Mucosa of descending colon (tissue), 3 donors: ENCODE measurements around the gene DAD1. TPM values are rescaled to one million over a fixed set of nuclear protein-coding genes. Genes with fewer than 3 reads are reported as not detected.

Experiments
- ATAC-seq: fragments of 200-7000 bp; cut with Tn5 transposase; one replicate; pipeline ENCODE4 v1.9.1; 2020; ENCODE audit warnings: mild to moderate bottlenecking, moderate library complexity
- DNase-seq, 3 donors: peaks; one replicate each; pipeline ENCODE4 v3.0.0-alpha.2; 2020
- H3K36me3 ChIP-seq: fragments of 200-600 bp; one replicate; pipeline ENCODE4 v1.8.0; 2021; ENCODE audit warnings: low read depth, mild to moderate bottlenecking
- H3K4me1 ChIP-seq: fragments of 200-600 bp; one replicate; pipeline ENCODE4 v1.8.0; 2021; ENCODE audit warnings: low read depth, mild to moderate bottlenecking
- H3K4me3 ChIP-seq: fragments of 200-600 bp; one replicate; pipeline ENCODE4 v1.8.0; 2021; ENCODE audit warnings: mild to moderate bottlenecking
- H3K9me3 ChIP-seq: fragments of 200-600 bp; one replicate; pipeline ENCODE4 v1.8.0; 2021; ENCODE audit warnings: mild to moderate bottlenecking
- intact Hi-C, 2 donors: fragments of 100-400 bp; cut with DNase I in 1 of 2; cut with micrococcal nuclease in 1 of 2; formaldehyde crosslinking; loops; one replicate each; pipeline versions ENCODE4 v1.11.0 to v1.11.1; 2022; cut with DNase I, micrococcal nuclease
- total RNA-seq, 3 donors: library from RNA; stranded (reverse); fragmentation: NEBNext Ultra II Directional in 2 of 3; extraction: Animal tissue kit (Norgen Biotek cat#: 25700) in 2 of 3; gene quantifications; one replicate each; pipeline versions ENCODE4 v1.2.1 to v1.2.4, GENCODE V29; 2021 to 2023
- TF ChIP-seq, protein P1 (sequence below): fragments of 200-600 bp; IDR thresholded peaks from one replicate; pipeline ENCODE4 v1.8.0; 2022; ENCODE audit warnings: antibody characterized with exemption, mild to moderate bottlenecking
- donor health status: DM: no; HTN: no; CAD: no; lungs with moderate emphysema.
- donor health status: DM: no; HTN: no; CAD: no.
- donor health status: DM: no; HTN: yes; CAD: no.

The DAD1 gene
- total RNA-seq, 3 donors from 2014 or later = 124 to 148 (median 140) TPM

DNA sequence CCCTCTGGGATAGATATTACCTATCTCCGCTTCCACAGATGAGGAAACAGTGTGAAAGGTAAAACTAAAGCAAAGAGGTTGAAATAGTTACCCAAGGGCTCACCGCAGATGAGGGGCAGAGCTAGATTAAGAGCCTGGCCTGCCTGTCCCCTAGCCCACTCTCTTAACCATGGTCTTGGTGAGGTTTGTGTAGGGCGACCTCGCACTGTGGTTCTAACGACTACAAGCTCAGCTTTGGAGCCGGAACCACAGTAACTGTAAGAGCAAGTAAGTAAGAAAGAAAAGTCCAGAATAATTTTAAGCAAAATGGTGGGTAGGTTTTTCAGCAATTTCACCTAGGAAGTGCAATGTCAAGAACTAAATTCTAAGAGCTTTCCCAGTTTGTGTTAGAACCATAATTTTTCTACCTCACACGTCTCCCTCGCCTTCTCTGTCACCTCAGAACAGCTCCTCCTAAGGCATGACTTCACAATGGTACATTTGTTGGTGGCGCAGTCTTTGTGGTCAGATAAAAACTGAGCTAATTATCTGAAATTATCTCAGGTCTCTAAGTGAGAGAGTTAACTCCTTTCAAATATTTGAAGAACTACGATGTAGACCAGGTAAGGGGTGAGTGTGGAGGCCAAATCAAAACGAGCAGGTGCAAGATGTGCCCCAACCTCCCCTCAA is 64.8 kb downstream of the DAD1 start:
- TF ChIP-seq, protein P1, sequence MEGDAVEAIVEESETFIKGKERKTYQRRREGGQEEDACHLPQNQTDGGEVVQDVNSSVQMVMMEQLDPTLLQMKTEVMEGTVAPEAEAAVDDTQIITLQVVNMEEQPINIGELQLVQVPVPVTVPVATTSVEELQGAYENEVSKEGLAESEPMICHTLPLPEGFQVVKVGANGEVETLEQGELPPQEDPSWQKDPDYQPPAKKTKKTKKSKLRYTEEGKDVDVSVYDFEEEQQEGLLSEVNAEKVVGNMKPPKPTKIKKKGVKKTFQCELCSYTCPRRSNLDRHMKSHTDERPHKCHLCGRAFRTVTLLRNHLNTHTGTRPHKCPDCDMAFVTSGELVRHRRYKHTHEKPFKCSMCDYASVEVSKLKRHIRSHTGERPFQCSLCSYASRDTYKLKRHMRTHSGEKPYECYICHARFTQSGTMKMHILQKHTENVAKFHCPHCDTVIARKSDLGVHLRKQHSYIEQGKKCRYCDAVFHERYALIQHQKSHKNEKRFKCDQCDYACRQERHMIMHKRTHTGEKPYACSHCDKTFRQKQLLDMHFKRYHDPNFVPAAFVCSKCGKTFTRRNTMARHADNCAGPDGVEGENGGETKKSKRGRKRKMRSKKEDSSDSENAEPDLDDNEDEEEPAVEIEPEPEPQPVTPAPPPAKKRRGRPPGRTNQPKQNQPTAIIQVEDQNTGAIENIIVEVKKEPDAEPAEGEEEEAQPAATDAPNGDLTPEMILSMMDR = no peak
- DNase-seq (no peak), ATAC-seq (peak; percentile 28)
- no peaks in the 10 kb centered on the region for H3K4me1 ChIP-seq
- intact Hi-C loops = no loop called here
- H3K9me3 ChIP-seq = no peaks in the 10 kb centered on the region
- no peak overlapping the region for H3K4me3 ChIP-seq
- H3K36me3 ChIP-seq = no peaks in the 10 kb centered on the region

DNA sequence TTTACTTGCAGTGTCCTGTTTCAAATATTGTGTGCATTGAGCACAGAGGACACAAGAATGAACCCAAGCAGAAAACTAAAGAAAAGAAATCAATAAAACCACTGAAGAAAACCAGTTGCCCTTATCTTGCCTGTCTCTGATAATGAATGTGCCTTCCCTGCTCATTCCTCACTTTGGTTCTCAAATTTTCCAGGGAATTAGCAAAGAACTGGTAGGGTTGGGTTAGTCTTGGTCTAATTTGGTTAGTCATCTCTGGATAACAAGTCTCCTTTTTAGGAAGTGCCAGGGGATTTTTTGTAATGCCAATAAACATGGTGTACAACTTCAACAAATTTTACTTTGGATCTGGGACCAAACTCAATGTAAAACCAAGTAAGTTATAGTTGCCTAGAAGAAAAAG is 65.7 kb downstream of the DAD1 start:
- Histone ChIP-seq H3K36me3 (no peaks in the 10 kb centered on the region), H3K4me3 (no peak overlapping the region), H3K4me1 (no peaks in the 10 kb centered on the region), H3K9me3 (no peaks in the 10 kb centered on the region)
- ATAC-seq (no peak), DNase-seq (no peak)
- intact Hi-C loops = no loop called here
- TF ChIP-seq, protein P1 = no peak

DNA sequence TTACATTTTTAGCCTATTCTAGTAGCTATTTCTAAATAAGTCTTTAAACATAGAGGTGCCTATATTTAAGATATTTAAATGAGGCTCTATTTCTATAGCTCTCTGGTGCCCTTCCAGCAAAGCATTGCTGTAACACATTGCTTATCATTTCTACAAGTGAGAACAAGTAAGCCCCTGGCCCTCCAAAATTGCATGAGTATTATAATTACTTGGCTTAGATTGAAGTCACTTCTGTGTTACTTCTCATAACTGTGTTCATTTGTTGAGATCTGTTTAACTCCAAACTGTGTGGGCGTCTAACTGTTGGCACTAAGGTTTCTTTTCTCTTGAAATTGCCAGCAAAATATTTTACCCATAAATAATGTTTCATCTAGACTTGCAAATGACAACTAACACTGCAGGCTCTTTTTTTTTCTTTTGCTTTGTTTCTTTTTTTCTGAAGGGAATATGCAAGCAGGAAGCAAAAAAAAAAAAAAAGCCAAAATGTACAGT is 66.5 kb downstream of the DAD1 start:
- intact Hi-C loops = no loop called here
- H3K9me3 ChIP-seq = no peaks in the 10 kb centered on the region
- H3K4me1 ChIP-seq = no peaks in the 10 kb centered on the region
- H3K4me3 ChIP-seq = no peak overlapping the region
- TF ChIP-seq, protein P1 = no peak
- no peaks in the 10 kb centered on the region for H3K36me3 ChIP-seq
- ATAC-seq (no peak), DNase-seq (no peak)

DNA sequence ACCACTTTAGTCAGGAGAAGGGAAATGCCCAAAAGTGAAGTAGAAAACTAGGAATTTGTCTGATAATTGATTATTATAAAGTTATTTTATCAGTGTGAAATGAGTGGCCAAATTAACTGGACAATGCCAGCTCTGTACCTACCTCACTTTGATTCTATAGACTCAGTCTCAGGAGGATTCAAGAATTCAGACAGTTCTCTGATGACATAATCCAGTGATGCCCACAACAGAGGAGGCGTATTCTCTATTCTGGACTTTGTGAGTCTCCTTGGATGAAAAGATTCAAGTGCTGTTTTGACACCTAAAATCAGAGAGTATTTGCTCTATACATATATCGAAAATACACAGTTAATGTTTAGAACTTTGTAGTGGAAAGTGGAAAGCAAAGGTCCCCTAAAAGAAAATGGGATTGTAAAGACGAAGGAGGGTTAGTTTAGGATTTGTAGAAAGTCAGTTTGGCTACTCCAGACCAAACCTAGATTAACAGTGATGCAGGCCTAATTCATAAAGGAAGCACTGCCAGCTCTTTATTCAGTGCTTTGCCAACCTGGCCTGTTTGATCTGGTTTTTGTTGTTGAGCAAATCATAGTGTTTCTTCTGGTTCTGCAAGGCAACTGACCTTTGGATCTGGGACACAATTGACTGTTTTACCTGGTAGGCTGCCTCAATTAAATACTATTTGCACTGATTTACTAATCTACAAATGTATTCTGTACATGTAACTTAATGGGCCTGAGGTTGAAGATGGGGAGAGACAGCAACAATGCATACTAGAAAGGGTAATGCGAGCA is 67.4 kb downstream of the DAD1 start:
- intact Hi-C loops = no loop called here
- peak; percentile 55 for ATAC-seq
- no peaks in the 10 kb centered on the region for H3K4me1 ChIP-seq

DNA sequence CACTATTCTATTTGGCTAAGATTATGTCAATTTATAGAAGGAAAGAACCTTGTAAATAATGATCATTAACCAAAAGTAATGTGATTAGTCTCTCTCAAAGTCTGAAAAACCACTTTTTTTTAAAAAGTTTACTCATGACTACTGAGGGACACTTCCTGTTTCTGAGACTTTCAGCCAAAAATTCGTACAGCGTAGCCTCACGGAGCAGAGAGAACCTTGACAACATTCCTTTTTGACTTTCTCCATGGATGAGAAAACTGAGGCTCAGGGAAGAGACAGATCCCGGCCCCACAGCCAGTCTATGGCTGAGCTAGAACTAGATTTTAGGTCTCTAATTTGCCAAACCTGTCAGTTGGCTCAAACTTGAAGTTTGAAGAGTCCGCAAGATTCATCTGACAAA is 68.2 kb downstream of the DAD1 start:
- intact Hi-C loops = no loop called here
- TF ChIP-seq, protein P1 = no peak
- DNase-seq (no peak), ATAC-seq (no peak)
- H3K4me3 ChIP-seq = no peak overlapping the region
- H3K36me3 ChIP-seq = no peaks in the 10 kb centered on the region
- no peaks in the 10 kb centered on the region for H3K9me3 ChIP-seq
- no peaks in the 10 kb centered on the region for H3K4me1 ChIP-seq

More for the DNA sequence above, 67.4 kb downstream of the DAD1 start:
- no peak overlapping the region for H3K4me3 ChIP-seq
- DNase-seq = peak in 1 of 3 donors; percentile 38
- no peaks in the 10 kb centered on the region for H3K36me3 ChIP-seq
- no peaks in the 10 kb centered on the region for H3K9me3 ChIP-seq
- TF ChIP-seq, protein P1 = no peak
